Measurements from ENCODE around the gene STX18. TPM values are rescaled to one million over a fixed set of nuclear protein-coding genes. Genes with fewer than 3 reads are reported as not detected.

Gene STX18
- total and polyA plus RNA-seq, 2 of the 13 experiments (the other 11 are each of a cell fraction or from before 2014, with no cell fraction given): 23.9 to 37.1 TPM

DNA sequence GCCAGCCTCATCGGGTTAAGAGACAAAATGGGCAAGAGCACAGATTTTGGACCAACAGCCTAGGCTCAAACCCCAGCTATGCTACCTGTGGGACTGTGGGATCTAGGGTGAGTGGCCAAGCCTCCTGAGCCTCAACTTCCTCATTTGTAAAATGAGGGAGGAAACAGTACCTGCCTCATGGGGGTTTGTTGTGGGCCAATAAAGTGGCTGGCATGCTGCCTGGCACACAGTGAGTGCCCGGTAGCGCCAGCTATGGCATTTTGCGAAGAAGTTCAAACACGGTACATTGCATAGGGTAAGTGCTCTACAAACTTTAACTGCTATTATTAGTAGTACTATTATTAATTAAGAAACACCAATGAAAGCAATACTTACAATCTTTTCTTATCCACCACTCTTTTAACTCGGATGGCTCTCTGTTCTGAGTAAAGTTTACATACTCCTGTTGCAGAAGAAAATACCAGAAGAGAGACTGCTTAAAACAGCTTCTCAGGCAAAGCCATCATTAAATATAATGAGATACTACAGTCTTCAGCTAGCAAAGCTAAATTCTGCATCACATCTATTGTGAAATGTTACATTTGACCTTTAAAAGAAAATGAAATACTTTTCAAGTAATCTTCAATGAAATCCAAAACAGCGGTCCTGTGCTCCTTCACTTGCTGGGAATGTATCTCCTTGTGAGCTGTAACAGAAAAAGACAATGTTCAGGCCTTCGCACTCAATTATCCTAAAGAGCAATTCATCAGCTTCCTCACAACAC is 84.9 kb downstream of the STX18 start:
- ATAC-seq: no peak
- Histone ChIP-seq H3K36me3 (replicated peaks in 1 of 2; ENCODE audit: control insufficient read depth in 1 of 2, insufficient read depth in 2 of 2, low read length in 2 of 2) (peaks cover 14 to 59% of the 10 kb centered on the region in 2 experiments), H4K20me1 (ENCODE audit: insufficient read depth, low read length) (no peaks in the 10 kb centered on the region), H3K9ac (ENCODE audit: insufficient read depth, low read depth, low read length) (no peak overlapping the region), H2AFZ (ENCODE audit: low read length) (no peak overlapping the region), H3K4me1 (ENCODE audit: insufficient read depth, low read length) (peaks cover 9% of the 10 kb centered on the region), H3K79me2 (ENCODE audit: insufficient read depth, low read length) (peaks cover 2% of the 10 kb centered on the region), H3K9me3 (ENCODE audit: low read length) (no peaks in the 10 kb centered on the region), H3K27me3 (ENCODE audit: control insufficient read depth in 1 of 2, insufficient read depth in 2 of 2, low read length in 2 of 2) (no peaks in the 10 kb centered on the region), H3K27ac (ENCODE audit: extremely low read length, insufficient read depth, low read length) (no peak overlapping the region), H3K4me3 (replicated peaks in 1 of 3; ENCODE audit: insufficient read depth in 1 of 3, low read depth in 2 of 3, low read length in 3 of 3) (no peak overlapping the region), H3K4me2 (ENCODE audit: low read depth, low read length) (no peak overlapping the region)
- intact Hi-C loops (cut with micrococcal nuclease; ENCODE audit: unreplicated experiment) (no loop called here), in situ Hi-C loops (cut with HindIII; ENCODE audit: extremely low pct_ligation_motif_present, low pct_unique_long_range_greater_than_20kb) (no loop called here)
- TF ChIP-seq, protein P1, sequence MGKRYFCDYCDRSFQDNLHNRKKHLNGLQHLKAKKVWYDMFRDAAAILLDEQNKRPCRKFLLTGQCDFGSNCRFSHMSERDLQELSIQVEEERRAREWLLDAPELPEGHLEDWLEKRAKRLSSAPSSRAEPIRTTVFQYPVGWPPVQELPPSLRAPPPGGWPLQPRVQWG (CRISPR knock-in tag; IDR thresholded peaks at IDR 0.05; ENCODE audit: borderline replicate concordance, low read depth): no peak
- 0 out of 2 replicates have a peak, but pooled peaks have one; percentile 16 for TF ChIP-seq CEBPB (IDR thresholded peaks at IDR 0.05; ENCODE audit: borderline replicate concordance, low read depth, low read length)
- no peak for FAIRE-seq
- ChIA-PET POLR2A (no interaction called here), CTCF (ENCODE audit: low intra/inter-chr PET ratio, low total read pairs) (no interaction called here)
- no TSS peak for BruUV-seq (replicated peaks)
- DNase-seq (ENCODE audit: low spot score): no peak
- WGBS (ENCODE audit: low lambda C conversion rate): 95% methylated on average over 8 of the region's 8 CpGs

DNA sequence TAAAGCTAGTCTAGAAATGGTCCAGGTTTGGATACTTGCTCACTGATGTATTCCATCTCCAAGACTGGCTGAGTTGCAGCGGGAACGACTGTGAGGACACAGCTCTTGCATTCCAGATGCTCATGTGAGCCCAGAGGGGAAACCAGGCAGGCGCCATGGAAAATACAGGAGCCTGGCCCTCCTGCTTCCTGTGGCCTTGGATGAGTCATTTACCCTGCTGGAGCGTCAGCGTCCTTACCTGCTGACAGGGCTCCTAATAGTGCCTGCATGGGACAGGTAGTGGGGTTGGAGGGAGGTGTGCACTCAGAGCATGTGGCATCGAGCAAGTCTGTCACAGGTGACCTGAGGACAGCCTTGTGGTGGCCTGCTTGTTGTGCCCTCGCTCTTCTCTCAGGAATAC is 85.5 kb downstream of the STX18 start:
- no peak for FAIRE-seq
- Histone ChIP-seq H3K9me3 (ENCODE audit: low read length) (no peaks in the 10 kb centered on the region), H3K27ac (ENCODE audit: extremely low read length, insufficient read depth, low read length) (no peak overlapping the region), H4K20me1 (ENCODE audit: insufficient read depth, low read length) (no peaks in the 10 kb centered on the region), H3K4me3 (replicated peaks in 1 of 3; ENCODE audit: insufficient read depth in 1 of 3, low read depth in 2 of 3, low read length in 3 of 3) (no peak overlapping the region), H3K9ac (ENCODE audit: insufficient read depth, low read depth, low read length) (no peak overlapping the region), H3K36me3 (replicated peaks in 1 of 2; ENCODE audit: control insufficient read depth in 1 of 2, insufficient read depth in 2 of 2, low read length in 2 of 2) (peaks cover 14 to 64% of the 10 kb centered on the region in 2 experiments), H3K4me2 (ENCODE audit: low read depth, low read length) (no peak overlapping the region), H3K4me1 (ENCODE audit: insufficient read depth, low read length) (peaks cover 3% of the 10 kb centered on the region), H3K79me2 (ENCODE audit: insufficient read depth, low read length) (peaks cover 1% of the 10 kb centered on the region), H3K27me3 (ENCODE audit: control insufficient read depth in 1 of 2, insufficient read depth in 2 of 2, low read length in 2 of 2) (no peaks in the 10 kb centered on the region), H2AFZ (ENCODE audit: low read length) (no peak overlapping the region)
- BruUV-seq (replicated peaks): no TSS peak
- intact Hi-C loops (cut with micrococcal nuclease; ENCODE audit: unreplicated experiment): no loop called here
- DNase-seq (ENCODE audit: low spot score): peak; percentile 17
- CTCF ChIA-PET (ENCODE audit: low intra/inter-chr PET ratio, low total read pairs): no interaction called here
- in situ Hi-C loops (cut with HindIII; ENCODE audit: extremely low pct_ligation_motif_present, low pct_unique_long_range_greater_than_20kb): no loop called here
- WGBS (ENCODE audit: low lambda C conversion rate): 86% methylated on average over 6 of the region's 7 CpGs
- no peak for ATAC-seq
- POLR2A ChIA-PET: no interaction called here
- TF ChIP-seq PHF5A (CRISPR knock-in tag; IDR thresholded peaks at IDR 0.05; ENCODE audit: low read depth, unreplicated experiment) (no peak), FLYWCH1 (CRISPR knock-in tag; IDR thresholded peaks at IDR 0.05) (no peak), GFI1 (CRISPR knock-in tag; IDR thresholded peaks at IDR 0.05; ENCODE audit: borderline replicate concordance) (no peak), FOSL2 (CRISPR knock-in tag; IDR thresholded peaks at IDR 0.05) (peak; percentile 76), HMGA1 (CRISPR knock-in tag; conservative IDR thresholded peaks at IDR 0.05) (no peak), ZNF337 (CRISPR knock-in tag; IDR thresholded peaks at IDR 0.05; ENCODE audit: borderline replicate concordance, low read depth) (no peak), BRD4 (CRISPR knock-in tag; IDR thresholded peaks at IDR 0.05) (no peak), KMT2B (CRISPR knock-in tag; IDR thresholded peaks at IDR 0.05) (no peak), ZNF7 (CRISPR knock-in tag; IDR thresholded peaks at IDR 0.05) (no peak), RNF2 (conservative IDR thresholded peaks at IDR 0.05; ENCODE audit: low read depth) (no peak), ZNF484 (CRISPR knock-in tag; IDR thresholded peaks at IDR 0.05; ENCODE audit: borderline replicate concordance, low read depth) (no peak)
- TF ChIP-seq, protein P2, sequence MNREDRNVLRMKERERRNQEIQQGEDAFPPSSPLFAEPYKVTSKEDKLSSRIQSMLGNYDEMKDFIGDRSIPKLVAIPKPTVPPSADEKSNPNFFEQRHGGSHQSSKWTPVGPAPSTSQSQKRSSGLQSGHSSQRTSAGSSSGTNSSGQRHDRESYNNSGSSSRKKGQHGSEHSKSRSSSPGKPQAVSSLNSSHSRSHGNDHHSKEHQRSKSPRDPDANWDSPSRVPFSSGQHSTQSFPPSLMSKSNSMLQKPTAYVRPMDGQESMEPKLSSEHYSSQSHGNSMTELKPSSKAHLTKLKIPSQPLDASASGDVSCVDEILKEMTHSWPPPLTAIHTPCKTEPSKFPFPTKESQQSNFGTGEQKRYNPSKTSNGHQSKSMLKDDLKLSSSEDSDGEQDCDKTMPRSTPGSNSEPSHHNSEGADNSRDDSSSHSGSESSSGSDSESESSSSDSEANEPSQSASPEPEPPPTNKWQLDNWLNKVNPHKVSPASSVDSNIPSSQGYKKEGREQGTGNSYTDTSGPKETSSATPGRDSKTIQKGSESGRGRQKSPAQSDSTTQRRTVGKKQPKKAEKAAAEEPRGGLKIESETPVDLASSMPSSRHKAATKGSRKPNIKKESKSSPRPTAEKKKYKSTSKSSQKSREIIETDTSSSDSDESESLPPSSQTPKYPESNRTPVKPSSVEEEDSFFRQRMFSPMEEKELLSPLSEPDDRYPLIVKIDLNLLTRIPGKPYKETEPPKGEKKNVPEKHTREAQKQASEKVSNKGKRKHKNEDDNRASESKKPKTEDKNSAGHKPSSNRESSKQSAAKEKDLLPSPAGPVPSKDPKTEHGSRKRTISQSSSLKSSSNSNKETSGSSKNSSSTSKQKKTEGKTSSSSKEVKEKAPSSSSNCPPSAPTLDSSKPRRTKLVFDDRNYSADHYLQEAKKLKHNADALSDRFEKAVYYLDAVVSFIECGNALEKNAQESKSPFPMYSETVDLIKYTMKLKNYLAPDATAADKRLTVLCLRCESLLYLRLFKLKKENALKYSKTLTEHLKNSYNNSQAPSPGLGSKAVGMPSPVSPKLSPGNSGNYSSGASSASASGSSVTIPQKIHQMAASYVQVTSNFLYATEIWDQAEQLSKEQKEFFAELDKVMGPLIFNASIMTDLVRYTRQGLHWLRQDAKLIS (CRISPR knock-in tag; IDR thresholded peaks at IDR 0.05): no peak

All from HepG2 (cell line).